ENCODE data around the gene RCN1.
"Not testable (repeated sequence)": the region's sequence is repeated elsewhere in the genome, so short reads cannot be mapped to it uniquely, and the experiment has no call there.

RCN1 gene

DNA sequence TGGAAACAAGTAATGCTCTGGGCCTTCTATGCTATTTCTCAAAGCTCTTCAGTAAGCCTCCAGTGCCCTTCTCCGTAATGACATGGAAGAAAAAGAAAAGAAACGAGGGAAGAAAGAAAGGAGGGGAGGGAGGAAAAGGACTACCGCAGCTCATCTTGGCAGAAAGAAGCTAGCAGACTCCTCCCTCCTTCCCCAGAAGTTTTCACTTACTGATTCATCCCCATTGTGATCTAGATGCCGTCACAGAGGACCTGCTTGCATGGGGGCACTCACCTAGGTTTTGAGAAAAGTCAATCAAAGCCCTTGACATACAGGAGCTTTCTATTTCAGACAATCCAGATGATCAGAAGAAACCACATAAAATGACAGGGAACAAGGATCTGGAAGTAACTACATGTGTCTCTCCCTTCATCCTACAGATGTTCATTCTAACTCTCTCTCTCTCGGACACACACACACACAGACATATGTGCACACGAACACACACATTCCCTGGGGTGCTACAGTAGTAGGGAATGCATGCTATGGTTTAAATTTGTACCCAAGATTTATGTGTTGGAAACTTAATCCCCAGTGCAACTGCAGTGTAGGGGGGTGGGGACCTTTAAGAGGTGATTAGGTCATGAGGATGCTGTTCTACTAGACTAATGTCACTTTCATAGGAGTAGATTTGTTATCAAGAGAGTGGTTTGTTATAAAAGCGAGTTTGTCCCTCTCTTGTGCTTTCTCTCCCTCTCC is 37.6 kb upstream of the RCN1 start:
- TF ChIP-seq, protein P1, sequence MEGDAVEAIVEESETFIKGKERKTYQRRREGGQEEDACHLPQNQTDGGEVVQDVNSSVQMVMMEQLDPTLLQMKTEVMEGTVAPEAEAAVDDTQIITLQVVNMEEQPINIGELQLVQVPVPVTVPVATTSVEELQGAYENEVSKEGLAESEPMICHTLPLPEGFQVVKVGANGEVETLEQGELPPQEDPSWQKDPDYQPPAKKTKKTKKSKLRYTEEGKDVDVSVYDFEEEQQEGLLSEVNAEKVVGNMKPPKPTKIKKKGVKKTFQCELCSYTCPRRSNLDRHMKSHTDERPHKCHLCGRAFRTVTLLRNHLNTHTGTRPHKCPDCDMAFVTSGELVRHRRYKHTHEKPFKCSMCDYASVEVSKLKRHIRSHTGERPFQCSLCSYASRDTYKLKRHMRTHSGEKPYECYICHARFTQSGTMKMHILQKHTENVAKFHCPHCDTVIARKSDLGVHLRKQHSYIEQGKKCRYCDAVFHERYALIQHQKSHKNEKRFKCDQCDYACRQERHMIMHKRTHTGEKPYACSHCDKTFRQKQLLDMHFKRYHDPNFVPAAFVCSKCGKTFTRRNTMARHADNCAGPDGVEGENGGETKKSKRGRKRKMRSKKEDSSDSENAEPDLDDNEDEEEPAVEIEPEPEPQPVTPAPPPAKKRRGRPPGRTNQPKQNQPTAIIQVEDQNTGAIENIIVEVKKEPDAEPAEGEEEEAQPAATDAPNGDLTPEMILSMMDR (IDR thresholded peaks at IDR 0.05; ENCODE audit: insufficient read depth, low read depth, low read length, missing control alignments), result no peak
- no peak overlapping the region for H3K4me3 ChIP-seq (ENCODE audit: low read length)
- DNase-seq (ENCODE audit: low read depth), result no peak

DNA sequence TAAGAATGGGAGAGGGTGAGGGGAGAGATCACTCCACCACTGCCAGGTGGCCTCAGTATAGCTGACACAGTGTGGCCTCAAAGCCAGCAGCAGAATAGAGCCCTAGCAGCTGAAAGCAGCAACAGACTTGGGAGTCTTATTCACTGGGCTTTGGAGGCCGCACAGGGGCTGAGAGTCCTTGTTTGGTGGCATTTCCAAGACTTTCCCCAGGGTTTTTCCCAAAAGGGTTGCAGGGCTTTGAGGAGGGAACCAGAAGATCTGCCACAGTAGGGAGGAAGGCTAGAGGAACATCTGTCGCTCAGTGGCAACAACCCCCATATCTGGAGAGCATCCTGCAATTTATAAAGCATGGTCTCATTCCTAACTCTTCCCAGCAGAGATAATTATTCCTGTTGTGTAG is 35.0 kb upstream of the RCN1 start:
- TF ChIP-seq, protein P1 (IDR thresholded peaks at IDR 0.05; ENCODE audit: insufficient read depth, low read depth, low read length, missing control alignments), result no peak
- no peak for DNase-seq (ENCODE audit: low read depth)

DNA sequence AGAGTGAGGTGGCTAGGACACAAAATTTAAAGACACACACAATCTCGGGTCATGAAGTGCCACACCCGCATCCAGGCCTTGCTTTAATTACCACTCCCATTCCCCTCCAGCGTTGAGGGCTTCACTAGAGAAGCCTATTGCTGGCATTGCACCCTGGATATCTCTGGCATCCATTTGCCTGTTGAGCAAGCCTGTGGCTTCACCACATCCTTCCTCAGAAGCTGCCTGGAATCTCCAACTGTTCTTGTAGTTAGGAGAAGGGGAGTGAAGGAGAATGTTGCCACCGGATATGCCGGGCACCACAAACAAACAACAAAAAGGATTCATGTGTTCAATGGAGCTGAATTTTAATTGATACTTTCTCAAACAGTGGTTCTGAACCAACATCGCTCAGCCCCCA is 34.4 kb upstream of the RCN1 start:
- TF ChIP-seq, protein P1 (IDR thresholded peaks at IDR 0.05; ENCODE audit: insufficient read depth, low read depth, low read length, missing control alignments), result no peak
- DNase-seq (ENCODE audit: low read depth), result no peak

More for the DNA sequence above, 35.0 kb upstream of the RCN1 start:
- no peak overlapping the region for H3K4me3 ChIP-seq (ENCODE audit: low read length)

DNA sequence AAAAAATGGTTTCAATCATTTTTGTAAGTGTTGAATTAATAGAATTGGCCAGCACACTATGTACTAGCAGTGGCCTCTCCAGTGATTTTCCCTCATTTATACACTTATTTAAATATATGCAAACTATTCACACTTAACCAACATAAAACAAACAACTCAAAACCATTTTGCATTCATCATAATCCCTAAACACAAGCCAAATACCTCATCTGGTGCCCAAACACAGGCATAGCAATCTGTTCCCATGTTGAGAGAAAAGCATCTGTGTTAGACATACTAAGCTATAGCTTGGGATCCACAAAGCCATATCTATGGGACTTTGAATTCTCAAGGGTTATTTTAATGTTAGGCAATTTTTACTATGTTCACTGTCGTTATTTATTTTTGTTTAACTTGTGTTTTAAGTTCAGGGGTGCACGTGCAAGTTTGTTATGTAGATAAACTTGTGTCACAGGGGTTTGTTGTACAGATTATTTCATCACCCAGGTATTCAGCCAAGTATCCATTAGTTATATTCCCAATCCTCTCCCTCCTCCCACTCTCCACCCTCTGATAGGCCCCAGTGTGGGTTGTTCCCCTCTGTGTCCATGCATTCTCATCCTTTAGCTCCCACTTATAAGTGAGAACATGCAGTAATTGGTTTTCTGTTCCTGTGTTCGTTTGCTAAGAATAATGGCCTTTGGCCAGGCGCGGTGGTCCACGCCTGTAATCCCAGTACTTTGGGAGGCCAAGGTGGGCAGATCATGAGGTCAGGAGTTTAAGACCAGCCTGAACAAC is 31.0 kb upstream of the RCN1 start:
- TF ChIP-seq, protein P1 (IDR thresholded peaks at IDR 0.05; ENCODE audit: insufficient read depth, low read depth, low read length, missing control alignments), result no peak
- no peak for DNase-seq (ENCODE audit: low read depth)
- H3K4me3 ChIP-seq (ENCODE audit: low read length), result no peak overlapping the region

More for the DNA sequence above, 34.4 kb upstream of the RCN1 start:
- H3K4me3 ChIP-seq (ENCODE audit: low read length), result no peak overlapping the region

DNA sequence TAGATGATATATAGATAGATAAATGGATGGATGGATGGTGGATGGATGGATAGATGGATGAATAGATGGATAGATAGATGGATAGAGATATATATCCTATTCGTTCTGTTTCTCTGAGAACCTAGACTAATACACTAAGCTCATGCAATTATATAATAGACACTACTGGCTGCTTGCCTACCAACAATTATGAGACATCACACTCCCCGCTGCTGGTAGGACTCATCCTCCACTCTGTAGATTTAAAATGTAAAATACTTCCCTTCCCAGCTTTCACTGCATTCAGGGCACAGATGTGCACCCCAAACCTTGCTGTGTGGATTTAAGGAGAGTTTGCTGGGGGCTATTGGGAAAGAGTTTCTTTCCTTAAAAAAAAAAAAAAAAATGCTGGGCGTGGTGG is 28.3 kb upstream of the RCN1 start:
- TF ChIP-seq, protein P1 (IDR thresholded peaks at IDR 0.05; ENCODE audit: insufficient read depth, low read depth, low read length, missing control alignments), result no peak
- no peak overlapping the region for H3K4me3 ChIP-seq (ENCODE audit: low read length)
- no peak for DNase-seq (ENCODE audit: low read depth)

DNA sequence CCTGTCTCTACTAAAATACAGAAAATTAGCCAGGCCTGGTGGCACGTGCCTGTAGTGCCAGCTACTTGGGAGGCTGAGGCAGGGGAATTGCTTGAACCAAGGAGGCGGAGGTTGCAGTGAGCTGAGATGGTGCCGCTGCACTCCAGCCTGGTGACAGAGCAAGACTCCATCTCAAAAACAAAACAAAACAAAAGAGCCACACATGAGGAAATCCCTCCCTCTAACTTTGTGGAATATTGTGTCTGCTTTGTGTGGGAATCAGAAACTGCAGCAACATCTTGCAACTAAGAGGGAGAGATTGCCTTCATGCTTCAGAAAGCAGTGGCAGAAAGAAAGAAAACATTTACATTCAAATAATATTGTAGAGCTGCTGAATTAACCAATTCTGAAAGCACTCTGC is 27.8 kb upstream of the RCN1 start:
- not testable (repeated sequence) for H3K4me3 ChIP-seq (ENCODE audit: low read length); DNase-seq (ENCODE audit: low read depth)

DNA sequence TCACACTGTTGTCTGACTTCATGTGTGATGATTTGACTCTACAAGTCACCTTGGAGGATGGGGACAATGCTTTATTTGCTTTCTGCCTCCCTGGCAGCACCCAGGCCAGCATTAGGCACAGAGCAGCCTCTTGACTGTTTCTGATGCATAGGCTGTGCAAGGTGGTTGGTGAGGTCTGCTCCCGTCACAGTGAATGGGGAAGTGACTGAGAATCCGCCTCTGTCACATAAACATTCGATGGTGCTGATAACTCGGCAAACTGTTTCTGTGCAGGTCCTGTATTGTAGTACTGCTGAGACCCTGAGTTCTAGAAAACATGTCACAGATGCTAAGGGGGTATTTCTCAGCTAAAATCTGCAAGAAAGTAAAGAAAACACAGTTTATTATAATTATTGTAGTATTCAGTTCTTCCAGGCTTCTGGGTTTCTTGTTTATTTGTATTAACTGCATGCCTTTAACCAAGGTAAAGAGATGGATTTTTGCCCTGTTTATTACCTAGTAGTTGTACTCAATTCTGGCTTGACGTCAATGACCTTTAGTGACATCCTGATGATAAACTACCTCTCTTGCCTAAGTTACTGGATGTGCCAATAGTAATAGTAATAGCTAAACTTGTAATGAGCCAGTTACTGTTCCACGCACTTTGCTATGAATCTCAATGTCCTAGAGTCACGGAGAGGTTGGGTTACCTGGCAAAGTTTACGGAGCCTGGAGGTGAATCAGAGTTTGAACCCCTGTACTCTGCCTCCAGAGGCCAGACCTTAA is 24.8 kb upstream of the RCN1 start:
- DNase-seq (ENCODE audit: low read depth), result no peak
- TF ChIP-seq, protein P1 (IDR thresholded peaks at IDR 0.05; ENCODE audit: insufficient read depth, low read depth, low read length, missing control alignments), result no peak
- no peak overlapping the region for H3K4me3 ChIP-seq (ENCODE audit: low read length)
